NCI-H82 (cell line): ENCODE results near the gene NDUFS6.

Experiments
- DNase-seq: peaks from one replicate; lab custom pipeline; 2025; lab: John Stamatoyannopoulos, UW

NDUFS6 gene

DNA sequence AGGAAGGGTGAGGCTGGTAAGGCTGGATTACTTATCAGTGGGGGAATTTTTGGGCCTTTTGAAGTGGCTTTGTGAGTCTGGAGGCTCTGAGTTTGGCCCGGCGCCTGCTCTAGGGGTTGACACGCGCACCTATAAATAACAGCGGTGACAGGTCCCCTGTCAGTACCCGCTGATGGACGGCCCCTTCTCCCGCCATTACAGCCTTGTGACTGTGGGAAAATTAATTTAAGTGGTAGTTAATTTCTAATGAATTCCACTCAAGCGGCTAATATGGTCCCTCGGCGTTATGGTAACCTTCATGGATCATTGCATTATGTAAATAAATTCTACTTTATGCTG, 18.0 kb upstream of the NDUFS6 start:
- DNase-seq, result no peak

DNA sequence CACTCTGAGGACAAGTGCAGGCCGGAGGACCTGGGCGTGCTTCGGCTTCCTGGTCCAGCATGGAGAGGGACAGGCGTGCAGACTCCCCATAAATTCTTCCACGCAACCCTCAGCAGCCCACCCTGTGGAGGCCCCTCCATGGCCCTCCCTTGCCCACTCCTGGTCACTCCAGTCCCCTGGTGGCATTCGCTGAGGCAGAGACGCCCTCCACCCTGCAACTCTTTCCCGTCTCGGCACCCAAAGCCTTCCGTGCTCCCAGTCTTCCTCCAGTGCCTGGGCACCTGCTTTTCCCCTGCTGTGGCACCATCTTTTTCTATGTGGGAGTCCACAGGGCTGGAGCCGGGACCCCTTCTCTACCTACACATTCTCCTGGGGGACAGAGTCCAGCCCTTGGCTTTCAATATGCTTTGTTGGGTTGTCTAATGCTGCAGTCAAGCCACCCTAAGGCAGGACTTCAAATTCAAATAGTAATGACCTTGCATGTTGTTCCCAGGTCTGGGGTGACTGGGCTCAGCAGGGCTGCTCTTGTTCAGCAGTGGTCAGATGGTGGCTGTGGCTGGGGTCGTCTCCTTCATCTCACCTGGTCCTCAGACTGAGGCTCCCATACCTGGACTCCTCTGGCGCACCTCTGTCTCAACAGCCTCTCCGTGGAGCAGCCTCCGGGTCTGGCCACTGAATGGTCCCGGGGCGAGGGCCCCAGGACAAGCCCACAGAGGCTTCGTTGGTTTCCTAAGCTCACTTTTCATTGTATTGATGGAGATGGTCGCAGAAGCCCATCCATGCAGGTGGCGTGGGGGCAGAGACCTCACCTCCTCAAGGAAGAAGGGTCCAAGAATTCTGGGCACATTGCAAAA, 16.8 kb upstream of the NDUFS6 start:
- no peak for DNase-seq

DNA sequence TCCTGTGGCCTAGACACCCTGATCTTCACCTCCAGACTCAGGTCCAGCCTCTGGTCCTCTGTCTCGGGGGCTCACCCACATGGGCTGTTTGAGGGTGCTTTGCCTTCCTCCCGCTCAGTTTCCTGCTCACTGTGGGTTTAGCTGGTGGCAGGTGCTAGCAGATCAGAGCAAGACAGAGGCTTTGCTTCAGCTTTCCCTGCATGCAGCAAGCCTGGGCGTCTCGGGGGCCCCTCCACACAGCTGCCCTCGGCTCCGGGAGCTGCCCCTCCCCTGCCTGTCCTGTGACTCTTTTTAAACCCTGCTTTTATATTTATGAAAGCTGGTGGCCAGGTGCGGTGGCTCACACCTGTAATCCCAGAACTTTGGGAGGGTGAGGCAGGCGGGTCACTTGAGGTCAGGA, 16.1 kb upstream of the NDUFS6 start:
- no peak for DNase-seq

DNA sequence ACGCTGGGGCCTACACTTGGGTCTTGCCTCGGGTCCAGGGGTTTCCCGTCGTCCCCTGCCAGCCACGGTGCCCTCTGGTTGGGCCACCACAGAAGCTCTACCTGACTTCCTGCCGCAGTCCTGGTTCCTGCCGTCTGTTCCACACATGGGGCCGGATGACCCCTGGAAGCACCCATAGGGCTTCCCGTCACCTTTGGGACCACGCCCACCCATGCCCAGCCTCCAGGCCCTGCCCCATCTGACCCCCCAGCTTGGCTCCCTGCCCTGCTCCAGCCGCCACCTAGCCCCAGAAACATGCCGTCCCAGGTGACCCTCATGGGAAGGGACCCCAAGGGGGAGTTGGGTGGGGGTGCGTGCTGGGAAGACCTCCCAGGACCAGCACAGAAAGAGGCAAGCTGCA, 15.2 kb upstream of the NDUFS6 start:
- no peak for DNase-seq

DNA sequence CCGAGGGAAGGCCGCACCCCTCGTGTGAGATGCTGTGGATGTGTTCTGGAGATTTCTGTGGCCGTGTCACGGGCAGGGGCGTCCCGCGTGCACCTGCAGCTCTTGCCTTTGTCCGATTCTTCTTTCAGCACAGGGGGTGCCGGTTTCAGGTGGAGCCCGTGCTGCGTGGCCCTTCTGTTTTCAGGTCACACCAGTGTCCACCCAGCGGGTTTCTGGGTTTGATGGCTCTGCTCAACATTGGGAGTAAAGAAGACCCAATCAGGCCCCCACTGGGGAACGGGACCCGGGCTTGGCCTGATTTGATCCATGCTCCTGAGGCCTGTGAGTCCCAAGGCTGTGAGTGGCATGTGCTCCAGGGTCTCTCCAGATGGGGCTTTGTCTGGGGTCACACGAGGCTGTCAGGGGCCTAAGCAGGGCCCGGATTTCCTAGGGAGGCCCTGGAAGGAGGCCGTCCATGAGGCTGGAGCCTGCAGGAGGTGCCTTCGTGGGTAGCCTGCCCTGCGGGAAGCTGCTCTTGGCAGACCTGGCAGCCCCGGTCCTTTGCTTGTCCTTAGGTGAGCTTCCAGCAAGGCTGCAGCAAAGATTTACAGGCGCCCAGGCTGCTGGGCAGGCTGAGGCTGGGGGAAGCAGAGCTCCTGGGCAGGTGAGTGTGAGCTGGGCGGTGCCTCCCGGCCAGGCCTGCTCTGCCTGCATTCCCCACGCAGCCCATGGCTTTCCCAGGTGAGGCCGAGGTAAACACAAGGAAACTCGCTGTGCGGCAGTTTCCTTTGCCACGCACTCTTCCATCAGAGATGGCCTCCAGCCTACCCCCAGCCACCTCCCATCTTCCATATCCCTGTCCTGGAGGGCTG, 14.4 kb upstream of the NDUFS6 start:
- DNase-seq, result no peak

DNA sequence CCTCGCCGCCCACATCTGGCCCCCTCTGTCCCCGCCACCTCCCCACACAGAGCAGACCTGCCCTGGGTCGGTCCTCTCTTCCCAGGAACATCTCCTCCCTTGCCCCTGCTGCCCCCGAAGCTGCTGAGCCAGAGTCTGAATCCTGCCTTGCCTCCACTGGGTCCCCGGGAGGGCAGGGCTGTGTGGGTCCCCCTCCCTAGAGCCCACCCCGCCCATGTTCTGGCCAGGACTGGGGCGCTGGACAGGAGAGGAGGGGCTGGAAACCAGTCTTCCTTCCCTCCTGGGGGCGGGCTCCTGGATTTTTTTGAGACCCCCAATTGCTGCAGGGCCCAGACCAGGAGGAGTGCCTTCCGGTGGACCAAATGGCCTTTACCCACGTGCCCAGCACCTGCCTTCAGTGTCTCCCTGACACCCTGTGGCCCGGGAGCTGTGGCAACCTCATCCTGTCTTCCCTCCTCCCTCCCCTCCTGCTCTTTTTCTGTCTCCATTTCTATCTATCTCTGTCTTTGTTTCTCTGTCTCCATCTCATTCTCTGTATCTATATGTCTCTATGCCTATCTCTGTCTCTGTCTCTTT, 13.6 kb upstream of the NDUFS6 start:
- no peak for DNase-seq

DNA sequence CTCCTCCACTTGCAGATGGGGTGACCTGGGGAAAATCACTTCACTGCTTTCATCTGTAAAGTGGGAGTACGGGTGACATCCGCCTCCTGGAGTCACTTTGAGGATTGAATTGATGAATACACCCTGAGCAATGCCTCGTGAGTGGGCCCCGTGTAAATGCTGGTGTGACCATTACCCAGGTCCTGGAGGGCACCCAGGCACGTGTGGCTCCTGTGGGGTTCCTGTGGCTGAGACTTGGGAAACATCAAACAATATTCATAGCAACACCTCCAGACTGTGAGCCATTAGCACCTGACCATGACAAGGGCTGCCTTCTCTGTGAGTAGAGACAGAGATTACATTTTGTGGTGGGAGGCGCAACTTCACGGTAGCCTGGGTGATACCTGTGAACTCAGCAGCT, 13.0 kb upstream of the NDUFS6 start:
- no peak for DNase-seq

DNA sequence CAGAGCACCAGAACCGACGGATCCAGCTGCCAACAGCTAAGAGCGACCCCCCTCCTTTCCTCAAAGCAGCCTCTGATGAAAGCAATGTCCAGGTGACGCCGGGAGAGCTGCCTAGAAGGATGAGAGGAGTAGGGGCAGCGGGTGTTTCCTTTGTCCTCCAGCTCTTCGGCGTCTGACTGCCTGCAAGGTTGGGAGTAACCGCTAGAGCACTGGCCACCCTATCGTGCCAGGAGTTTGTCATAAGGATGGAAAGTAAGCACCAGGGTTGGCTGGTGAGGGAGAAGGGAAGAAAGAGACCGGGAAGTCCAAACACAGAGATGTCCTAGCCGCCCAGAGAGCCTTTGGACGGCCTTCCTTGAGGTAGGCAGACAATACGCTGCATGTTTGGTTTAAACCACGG, 12.4 kb upstream of the NDUFS6 start:
- no peak for DNase-seq

DNA sequence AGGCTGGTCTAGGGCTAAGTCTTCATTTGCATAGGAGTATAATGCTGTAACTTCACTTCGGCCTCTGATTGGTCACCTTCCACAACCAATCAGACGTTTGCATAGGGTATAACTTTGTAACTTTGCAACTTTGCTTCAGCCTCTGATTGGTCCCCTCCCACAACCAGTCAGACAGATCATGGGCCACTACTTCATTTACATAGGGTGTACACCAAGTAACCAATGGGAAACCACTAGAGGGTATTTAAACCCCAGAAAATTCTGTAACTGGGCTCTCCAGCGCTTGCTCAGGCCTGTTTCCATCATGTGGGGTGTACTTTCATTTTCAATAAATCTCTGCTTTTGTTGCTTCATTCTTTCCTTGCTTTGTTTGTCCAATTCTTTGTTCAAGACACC, 11.8 kb upstream of the NDUFS6 start:
- DNase-seq, result peak; percentile 11

DNA sequence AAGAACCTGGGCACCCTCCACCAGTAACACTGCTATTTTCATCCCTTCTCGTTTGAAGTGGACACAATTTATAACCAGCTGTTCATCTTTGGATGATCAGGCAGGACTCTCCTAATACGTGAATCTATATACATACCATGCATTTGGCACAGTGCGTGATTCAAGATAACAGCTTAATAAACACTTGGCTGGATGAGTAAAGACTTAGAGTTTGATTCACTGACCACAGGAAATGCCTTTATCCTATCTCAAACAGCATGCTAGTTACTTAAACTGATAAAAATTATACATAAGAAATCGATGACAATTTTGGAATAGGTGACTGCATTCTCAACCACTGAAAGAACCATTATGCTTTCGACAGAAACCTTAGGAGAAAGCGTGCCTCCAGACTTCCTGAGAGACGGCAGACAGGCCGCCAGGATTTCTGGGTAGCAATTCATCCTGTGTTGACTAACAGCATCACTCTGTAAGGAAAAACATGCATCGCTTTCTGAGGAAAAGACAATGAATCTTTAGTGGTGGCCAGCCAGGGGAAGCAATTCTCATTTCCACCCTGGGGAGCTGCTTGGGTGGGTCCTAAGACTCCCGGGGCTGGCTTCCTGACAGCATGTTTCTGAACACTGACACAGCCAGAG, 11.3 kb upstream of the NDUFS6 start:
- DNase-seq, result no peak

DNA sequence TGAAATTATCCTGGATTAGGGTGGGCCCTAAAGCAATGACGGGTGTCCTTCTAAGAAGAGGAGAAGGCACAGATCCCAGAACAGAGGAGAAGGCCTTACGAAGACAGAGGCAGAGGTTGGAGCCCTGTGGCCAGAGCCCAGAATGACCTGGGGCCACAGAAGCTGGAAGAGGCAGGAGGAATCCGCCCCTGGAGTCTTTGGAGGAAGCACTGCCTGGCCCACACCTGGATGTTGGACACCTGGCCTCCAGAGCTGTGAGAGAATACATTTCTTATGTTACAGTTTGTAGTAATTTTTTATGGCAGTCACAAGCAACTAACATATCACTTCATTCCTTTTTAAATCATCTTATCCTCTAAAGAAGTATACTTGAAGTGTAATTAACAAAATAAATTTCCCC, 10.0 kb upstream of the NDUFS6 start:
- no peak for DNase-seq

DNA sequence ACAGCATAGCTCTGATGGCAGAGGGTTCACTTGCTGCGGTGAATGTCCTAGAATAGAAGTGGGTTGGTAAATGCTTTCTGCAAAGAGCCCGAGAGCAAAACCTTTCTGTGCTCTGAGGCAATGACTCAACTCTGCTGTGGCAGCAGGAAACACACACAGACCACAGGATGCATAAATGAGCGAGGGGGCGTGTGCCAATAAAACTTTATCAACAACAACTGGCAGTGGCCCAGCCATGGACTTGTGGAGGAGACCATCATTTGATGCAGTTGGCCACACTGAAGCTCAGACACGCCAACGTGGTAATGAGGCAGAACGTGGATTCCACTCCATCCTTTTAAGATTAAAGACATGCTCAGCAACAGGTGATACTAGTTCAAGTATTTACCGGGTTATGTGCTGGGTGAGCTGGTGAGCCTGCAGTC, 8.4 kb upstream of the NDUFS6 start:
- DNase-seq, result no peak

DNA sequence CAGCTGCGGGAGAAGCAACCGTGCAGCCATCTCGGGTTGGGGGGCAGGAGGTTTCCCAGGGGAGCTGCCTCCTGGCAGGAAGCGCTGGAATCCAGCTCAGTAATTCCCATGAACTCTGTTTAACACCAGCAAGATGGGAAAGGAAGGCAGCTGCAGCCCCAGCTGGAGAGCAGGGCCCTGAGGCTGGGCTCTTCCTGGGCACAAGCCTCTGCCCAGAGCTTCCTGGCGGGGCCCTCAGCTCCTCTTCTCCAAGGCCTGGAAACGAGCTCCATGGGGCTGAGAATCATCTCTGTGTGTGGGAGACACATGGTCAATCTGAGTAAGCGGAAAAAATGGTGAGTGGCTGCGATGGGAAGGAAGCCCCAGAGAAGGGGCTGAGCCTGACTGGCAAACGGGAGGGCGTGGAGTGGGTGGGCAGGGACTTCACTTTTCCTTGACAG, 7.9 kb upstream of the NDUFS6 start:
- no peak for DNase-seq

DNA sequence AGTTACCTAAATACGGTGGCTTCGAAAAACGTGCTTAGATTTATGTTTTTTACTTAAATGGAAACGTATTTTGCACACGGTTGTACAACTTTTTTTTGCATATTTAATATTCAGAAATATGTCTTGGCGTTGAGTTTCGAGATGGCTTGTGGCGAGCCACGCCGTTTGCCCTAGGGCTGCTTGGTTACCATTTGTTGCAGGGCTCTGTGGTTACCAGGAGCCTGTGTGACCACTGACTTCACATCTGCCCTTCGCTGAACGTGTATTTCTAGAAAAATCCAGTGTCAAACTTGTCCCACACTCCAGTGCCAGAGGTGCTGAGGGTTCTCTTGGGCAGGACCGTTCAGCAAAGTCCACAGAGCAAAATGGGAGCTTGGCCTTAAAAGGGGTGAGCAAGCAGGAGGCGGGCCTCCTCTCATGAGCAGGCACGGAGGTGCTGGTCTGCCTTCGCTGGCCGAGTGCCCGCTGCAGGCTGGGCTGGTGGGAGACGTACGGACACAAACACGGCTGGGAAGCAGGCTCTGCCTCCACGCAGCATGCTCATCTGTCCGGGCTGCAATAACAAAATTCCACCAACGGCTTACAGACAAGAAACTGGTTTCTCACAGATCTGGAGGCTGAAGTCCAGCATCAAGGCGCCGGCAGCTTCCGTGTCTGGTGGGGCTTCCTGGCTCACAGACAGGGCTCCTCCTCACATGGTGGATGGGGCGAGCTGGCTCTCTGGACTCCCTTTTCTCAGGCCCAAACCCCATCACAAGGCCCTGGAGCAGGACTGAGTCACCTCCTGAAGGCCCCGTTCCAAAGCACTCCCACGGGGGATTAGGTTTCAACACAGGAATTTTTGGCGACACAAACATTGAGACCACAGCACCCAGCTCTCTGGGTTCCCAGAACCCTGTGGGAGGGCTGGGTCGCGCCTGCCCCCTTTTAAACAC, 7.0 kb upstream of the NDUFS6 start:
- DNase-seq, result no peak

DNA sequence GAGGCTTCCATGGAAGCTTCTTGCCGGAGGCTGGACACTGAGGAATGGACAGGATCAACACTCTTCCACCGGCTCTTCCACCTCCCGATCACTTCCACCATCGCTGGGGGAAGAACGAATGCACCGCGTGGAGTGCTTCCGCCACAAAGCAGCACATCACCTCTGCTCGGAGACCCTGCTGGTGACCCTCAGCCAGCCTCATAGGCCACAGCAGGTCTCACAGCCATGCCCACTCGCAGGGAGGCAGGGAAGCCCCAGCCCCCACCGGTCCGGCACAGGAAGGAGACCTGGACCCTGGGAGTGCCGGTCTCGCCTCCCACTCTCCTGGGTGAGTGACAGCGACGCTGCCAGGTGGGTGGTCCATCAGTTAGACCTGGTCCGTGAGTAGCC, 6.3 kb upstream of the NDUFS6 start:
- no peak for DNase-seq

DNA sequence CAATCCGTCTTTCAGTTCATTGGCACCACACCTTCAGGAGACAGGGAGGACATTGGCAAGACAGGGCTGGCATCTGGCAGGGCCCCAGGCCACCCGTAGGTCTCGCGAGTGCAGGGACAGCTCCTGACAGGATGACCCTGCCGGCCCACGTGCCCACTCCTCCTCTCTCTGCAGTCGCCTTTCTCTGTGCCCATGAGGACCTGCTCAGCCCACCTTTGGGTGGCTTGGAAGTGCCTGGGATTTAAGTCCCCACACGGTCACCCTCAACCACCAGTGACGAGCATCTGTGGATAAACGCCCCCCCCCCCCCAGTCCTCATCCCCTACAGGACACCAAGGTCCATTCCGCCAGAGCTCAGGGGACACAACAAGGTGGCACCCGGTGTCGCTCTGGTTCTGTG, 5.7 kb upstream of the NDUFS6 start:
- DNase-seq, result no peak

DNA sequence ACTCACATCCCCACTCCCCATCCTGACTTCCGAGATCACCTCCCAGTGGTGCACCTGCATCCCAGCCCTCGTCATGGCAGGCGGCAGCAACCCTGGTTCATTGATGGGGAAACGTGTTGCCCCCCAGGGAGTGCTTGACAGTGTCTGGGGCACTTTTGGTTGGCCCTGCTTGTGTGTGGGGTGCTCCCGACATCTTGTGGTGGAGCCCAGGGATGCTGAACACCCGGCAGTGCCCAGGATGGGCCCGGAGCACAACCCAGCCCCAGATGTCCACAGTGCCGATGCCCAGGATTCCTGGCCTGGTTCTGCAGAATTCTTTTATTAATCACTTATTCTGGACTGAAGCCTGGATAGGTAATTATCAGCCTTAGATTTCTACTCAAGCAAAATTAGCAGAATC, 5.3 kb upstream of the NDUFS6 start:
- DNase-seq, result no peak

DNA sequence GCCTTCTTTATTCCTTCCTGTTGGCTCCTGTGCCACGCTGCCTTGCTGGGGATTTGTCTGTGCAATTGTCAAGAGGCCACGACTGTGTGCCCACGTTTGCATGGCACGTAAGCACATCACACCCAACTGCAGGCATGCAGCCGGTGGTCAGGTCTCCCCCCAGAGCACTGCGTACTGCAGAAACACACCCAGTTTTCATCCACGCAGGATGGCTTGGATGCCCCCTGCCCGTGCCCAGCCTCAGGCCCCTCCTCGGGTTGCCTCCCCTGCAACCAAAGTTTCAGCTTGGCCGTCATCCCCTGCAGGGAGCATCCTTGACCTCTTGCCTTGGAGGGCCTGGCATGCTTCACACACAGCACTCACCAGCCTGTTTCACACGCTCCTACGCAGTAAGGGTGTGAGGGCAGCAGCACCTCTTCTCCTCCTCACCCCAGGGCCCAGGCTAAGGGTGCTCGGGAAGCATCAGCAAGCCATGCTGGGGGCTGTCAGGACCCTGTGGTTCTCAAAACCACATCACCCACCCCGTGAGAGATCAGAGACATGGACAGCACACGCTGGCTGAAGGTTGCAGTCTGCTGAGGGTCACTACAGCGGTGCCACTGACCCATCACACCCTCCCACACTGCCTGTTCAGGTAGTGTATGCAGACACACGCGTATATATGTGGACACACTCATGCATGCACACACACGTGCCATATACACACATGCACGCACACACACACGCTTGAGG, 4.7 kb upstream of the NDUFS6 start:
- no peak for DNase-seq

DNA sequence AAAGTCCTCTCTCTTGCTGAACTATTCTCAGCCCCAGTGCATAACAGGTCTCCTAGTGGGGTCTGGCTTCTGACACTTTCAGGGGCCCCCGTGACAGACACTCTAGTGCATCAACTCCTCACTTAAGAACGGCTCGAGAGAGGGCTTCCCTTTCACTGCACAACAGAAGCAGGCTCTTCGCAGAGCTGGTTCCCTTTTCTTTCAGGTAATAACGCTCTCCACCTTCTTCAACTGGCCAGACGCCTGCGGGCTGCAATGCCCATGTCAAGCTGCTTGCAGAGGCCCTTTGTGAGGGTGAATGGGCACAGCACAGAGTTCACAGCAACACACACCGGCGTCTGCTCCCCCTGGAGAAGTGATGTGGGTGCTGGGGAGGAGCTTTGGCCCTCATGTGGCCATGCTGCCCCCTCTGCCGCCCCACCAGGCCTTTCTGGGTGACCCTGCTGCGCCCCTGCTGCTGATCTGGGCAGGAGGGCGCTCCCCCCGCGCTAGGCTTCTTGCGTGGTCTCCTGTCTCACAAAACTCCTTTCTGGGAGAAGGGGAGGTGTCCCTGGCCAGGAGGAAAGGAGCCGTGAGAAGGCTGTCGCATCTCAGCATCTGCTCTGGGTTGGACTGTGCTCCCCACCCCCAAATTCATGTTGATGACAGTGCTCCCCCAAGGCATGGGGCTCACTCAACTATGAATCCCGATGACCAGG, 4.0 kb upstream of the NDUFS6 start:
- no peak for DNase-seq

DNA sequence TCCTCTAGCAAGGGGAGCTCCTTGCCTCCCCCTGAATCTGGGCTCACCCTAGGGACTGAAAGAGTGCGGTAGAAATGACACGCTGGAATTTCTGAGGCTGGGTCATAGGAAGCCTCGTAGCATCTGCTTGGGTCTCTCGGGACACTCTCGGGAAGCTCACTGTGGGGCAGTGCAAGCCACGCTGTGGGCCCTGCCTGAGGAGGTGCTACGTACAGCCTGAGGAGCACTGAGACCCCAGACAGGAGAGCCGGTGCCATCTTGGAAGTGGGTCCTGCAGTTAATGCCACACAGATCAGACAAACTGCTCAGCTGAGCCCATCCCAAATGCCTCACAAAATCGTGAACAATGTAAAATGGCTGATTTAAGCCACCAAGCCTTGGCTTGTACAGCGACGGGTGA, 3.4 kb upstream of the NDUFS6 start:
- DNase-seq, result no peak
